Astrocyte of the spinal cord (primary cell): ENCODE results near the gene TBP.
"Not testable (repeated sequence)": the region's sequence is repeated elsewhere in the genome, so short reads cannot be mapped to it uniquely, and the experiment has no call there.

Source experiments
- DNase-seq: peaks from one replicate; pipeline ENCODE4 v3.0.0; 2011; ENCODE audit warnings: low read depth, low spot score
- H3K4me3 ChIP-seq: 2 replicates; pipeline ENCODE4 v1.5.1; 2011; ENCODE audit warnings: low read depth, mild to moderate bottlenecking, low read length, moderate library complexity
- CTCF ChIP-seq: IDR thresholded peaks from 2 replicates; pipeline ENCODE4 v1.5.1; 2012; ENCODE audit warnings: low read depth, mild to moderate bottlenecking, low read length, inconsistent platforms
- in situ Hi-C: cut with HindIII; loops from 2 replicates; pipeline ENCODE4 v1.10.0; 2017; ENCODE audit warnings: low sequenced_read_pairs

The TBP gene

GRCh38 chr6:170597278-170597677 lies 43.1 kb downstream of the TBP start:
- in situ Hi-C loops, result no loop called here
- no peak overlapping the region for H3K4me3 ChIP-seq
- no peak for DNase-seq
- TF ChIP-seq CTCF, result no peak

- no peak for TF ChIP-seq CTCF
- no peak for DNase-seq
- H3K4me3 ChIP-seq, result no peak overlapping the region
- in situ Hi-C loops, result no loop called here
Measured at GRCh38 chr6:170605574-170606259, 51.5 kb downstream of the TBP start.

- DNase-seq, in situ Hi-C loops, H3K4me3 ChIP-seq: not testable (repeated sequence)
Measured at GRCh38 chr6:170609225-170609624, 55.1 kb downstream of the TBP start.

- in situ Hi-C loops, DNase-seq, H3K4me3 ChIP-seq: not testable (repeated sequence)
Measured at GRCh38 chr6:170612256-170612804, 58.2 kb downstream of the TBP start.

- H3K4me3 ChIP-seq, in situ Hi-C loops, DNase-seq: not testable (repeated sequence)
Measured at GRCh38 chr6:170616020-170616554, 61.9 kb downstream of the TBP start.
